DOHH2 (cell line): Measurements from ENCODE around the gene HTD2.

ENCODE experiments used
- H3F3A ChIP-seq: fragments of 200-600 bp; sonication (generic), shearing (Covaris generic); 2 replicates; pipeline ENCODE4 v1.6.0; 2016; ENCODE audit warnings: antibody characterized with exemption, mild to moderate bottlenecking; ENCODE audit not compliant: control insufficient read depth, insufficient read depth
- H3K27ac ChIP-seq: fragments of 200-600 bp; sonication (generic); 2 replicates; pipeline ENCODE4 v1.5.1; 2014; ENCODE audit warnings: low read depth, mild to moderate bottlenecking, low read length, moderate library complexity
- H3K27me3 ChIP-seq: fragments of 200-600 bp; sonication (generic); 2 replicates; pipeline ENCODE4 v1.6.1; 2014; ENCODE audit warnings: mild to moderate bottlenecking, low read length, mixed read lengths; ENCODE audit not compliant: control insufficient read depth
- H3K36me3 ChIP-seq: fragments of 200-600 bp; sonication (generic); 2 replicates; pipeline ENCODE4 v1.6.1; 2014; ENCODE audit warnings: mild to moderate bottlenecking, low read length, moderate library complexity, mixed read lengths; ENCODE audit not compliant: control insufficient read depth
- H3K4me1 ChIP-seq: fragments of 200-600 bp; sonication (generic); 2 replicates; pipeline ENCODE4 v1.6.1; 2014; ENCODE audit warnings: mild to moderate bottlenecking, low read length, mixed read lengths; ENCODE audit not compliant: control insufficient read depth
- H3K4me2 ChIP-seq: fragments of 200-600 bp; sonication (generic); 2 replicates; pipeline ENCODE4 v1.6.0; 2014; ENCODE audit warnings: mild to moderate bottlenecking, low read length, moderate library complexity
- H3K4me3 ChIP-seq: fragments of 200-600 bp; sonication (generic); 2 replicates; pipeline ENCODE4 v1.5.1; 2014; ENCODE audit warnings: mild to moderate bottlenecking, low read length, mixed read lengths
- H3K79me2 ChIP-seq: fragments of 200-600 bp; sonication (generic); 2 replicates; pipeline ENCODE4 v1.6.1; 2014; ENCODE audit warnings: mild to moderate bottlenecking, low read length, mixed read lengths; ENCODE audit not compliant: control insufficient read depth
- H3K9me2 ChIP-seq: fragments of 200-600 bp; sonication (generic); replicated peaks from 2 replicates; pipeline ENCODE4 v1.6.1; 2014; ENCODE audit warnings: mild to moderate bottlenecking, low read length, mixed read lengths; ENCODE audit not compliant: control insufficient read depth
- H3K9me3 ChIP-seq: fragments of 200-600 bp; sonication (generic); 2 replicates; pipeline ENCODE4 v1.6.1; 2014; ENCODE audit warnings: antibody characterized with exemption, low read length, mixed read lengths; ENCODE audit not compliant: control insufficient read depth, insufficient read depth
- H4K20me1 ChIP-seq: fragments of 200-600 bp; sonication (generic); 2 replicates; pipeline ENCODE4 v1.6.0; 2014; ENCODE audit warnings: low read depth, mild to moderate bottlenecking, antibody characterized with exemption, low read length, moderate library complexity; ENCODE audit not compliant: control insufficient read depth, insufficient read depth
- CTCF ChIP-seq: fragments of 200-600 bp; sonication (generic); IDR thresholded peaks from one replicate; pipeline ENCODE4 v1.5.1; 2014; ENCODE audit warnings: antibody characterized with exemption, mild to moderate bottlenecking, low read depth, low read length; ENCODE audit not compliant: poor library complexity, severe bottlenecking
- EZH2phosphoT487 ChIP-seq: fragments of 200-600 bp; sonication (generic); IDR thresholded peaks from 2 replicates; pipeline ENCODE4 v1.6.1; 2017; ENCODE audit warnings: borderline replicate concordance, mild to moderate bottlenecking, antibody characterized with exemption, low read length, moderate library complexity, mixed read lengths

Gene HTD2

GRCh38 chr3:58299839-58300516, 6.3 kb upstream of the HTD2 start:
- Histone ChIP-seq H3K79me2 (no peaks in the 10 kb centered on the region), H4K20me1 (no peaks in the 10 kb centered on the region), H3K4me3 (no peak overlapping the region), H3K4me1 (no peaks in the 10 kb centered on the region), H3K9me2 (no peaks in the 10 kb centered on the region), H3K4me2 (no peak overlapping the region), H3K27me3 (peaks cover 16% of the 10 kb centered on the region), H3K27ac (no peak overlapping the region), H3K9me3 (no peaks in the 10 kb centered on the region; the same call in 1 of the 2 replicates), H3K36me3 (no peaks in the 10 kb centered on the region), H3F3A (no peaks in the 10 kb centered on the region)
- TF ChIP-seq CTCF (peak; percentile 65), EZH2phosphoT487 (no peak)

GRCh38 chr3:58307639-58308215, 1.4 kb downstream of the HTD2 start:
- peaks cover 18% of the 10 kb centered on the region for H4K20me1 ChIP-seq
- no peaks in the 10 kb centered on the region for H3K9me3 ChIP-seq
- H3K4me2 ChIP-seq: peak overlapping the region; percentile 97
- peaks cover 61% of the 10 kb centered on the region for H3K79me2 ChIP-seq
- peaks cover 51% of the 10 kb centered on the region for H3K36me3 ChIP-seq
- no peak for TF ChIP-seq EZH2phosphoT487
- peak; percentile 82 for TF ChIP-seq CTCF
- H3K4me1 ChIP-seq: peaks cover 21% of the 10 kb centered on the region
- H3F3A ChIP-seq: no peaks in the 10 kb centered on the region
- H3K4me3 ChIP-seq: peak overlapping the region; percentile 88
- H3K9me2 ChIP-seq: no peaks in the 10 kb centered on the region
- H3K27me3 ChIP-seq: no peaks in the 10 kb centered on the region
- peak overlapping the region; percentile 74 for H3K27ac ChIP-seq

- H3F3A ChIP-seq: no peaks in the 10 kb centered on the region
- peaks cover 21% of the 10 kb centered on the region for H3K4me1 ChIP-seq
- no peaks in the 10 kb centered on the region for H3K9me2 ChIP-seq
- H3K79me2 ChIP-seq: peaks cover 66% of the 10 kb centered on the region
- no peaks in the 10 kb centered on the region for H3K27me3 ChIP-seq
- H4K20me1 ChIP-seq: peaks cover 18% of the 10 kb centered on the region
- H3K36me3 ChIP-seq: peaks cover 60% of the 10 kb centered on the region
- no peak for TF ChIP-seq EZH2phosphoT487
- TF ChIP-seq CTCF: no peak
- no peaks in the 10 kb centered on the region for H3K9me3 ChIP-seq
- peak overlapping the region; percentile 2; the same call in 1 of the 2 replicates for H3K4me3 ChIP-seq
- peak overlapping the region; percentile 97 for H3K4me2 ChIP-seq
- H3K27ac ChIP-seq: no peak overlapping the region
Observed at GRCh38 chr3:58308728-58309127, 2.4 kb downstream of the HTD2 start.
